ENCODE measurements around the gene PPP2R2C. TPM values are rescaled to one million over a fixed set of nuclear protein-coding genes. Genes with fewer than 3 reads are reported as not detected.

PPP2R2C gene
- total and polyA plus RNA-seq, 9 of the 15 experiments (the other 6 are each of a cell fraction or from before 2014, with no cell fraction given) = 0.04 to 0.06 TPM; not detected in 7

- TF ChIP-seq ZNF143 (CRISPR knock-in tag; IDR thresholded peaks at IDR 0.05) (no peak), TEAD2 (tag; IDR thresholded peaks at IDR 0.05) (no peak), FOXA3 (CRISPR knock-in tag; conservative IDR thresholded peaks at IDR 0.05 in 1 of 2, IDR thresholded peaks at IDR 0.05 in 1 of 2) (no peak), RERE (CRISPR knock-in tag; IDR thresholded peaks at IDR 0.05; ENCODE audit: borderline replicate concordance) (no peak)
These were observed 178.8 kb downstream of the PPP2R2C start (continued) for GRCh38 chr4:6293661-6294060.

GRCh38 chr4:6293097-6293445 lies 179.3 kb downstream of the PPP2R2C start:
- H3K9me3 ChIP-seq (replicated peaks; ENCODE audit: control insufficient read depth, insufficient read depth, low read depth, low read length) = no peaks in the 10 kb centered on the region
- H3K79me2 ChIP-seq (ENCODE audit: control insufficient read depth, insufficient read depth, low read length) = no peaks in the 10 kb centered on the region
- H3K4me3 ChIP-seq = no peak overlapping the region
- in situ Hi-C loops (cut with MboI) (no loop called here), intact Hi-C loops (cut with micrococcal nuclease) (no loop called here)
- no peaks in the 10 kb centered on the region for H3K36me3 ChIP-seq (ENCODE audit: control insufficient read depth, insufficient read depth, low read length)
- ATAC-seq (no peak), FAIRE-seq (no peak), DNase-seq (ENCODE audit: extremely low read depth in 1 of 4, low spot score in 3 of 4) (no peak)
- BruUV-seq (replicated peaks) = no TSS peak
- no peak overlapping the region for H3K9ac ChIP-seq (ENCODE audit: insufficient read depth in 1 of 2, low read depth in 2 of 2, low read length in 2 of 2)
- no peak overlapping the region for H3K4me2 ChIP-seq (ENCODE audit: insufficient read depth, low read length)
- H3K4me1 ChIP-seq (replicated peaks in 1 of 2; ENCODE audit: control insufficient read depth in 2 of 2, insufficient read depth in 2 of 2, low read length in 2 of 2) = peaks cover 0 to 4% of the 10 kb centered on the region in 2 experiments; a peak in 1 of 5 replicates
- peaks cover 3% of the 10 kb centered on the region for H3K9me1 ChIP-seq (ENCODE audit: control insufficient read depth, insufficient read depth, low read length)
- H3K27ac ChIP-seq (ENCODE audit: extremely low read depth, low read depth, low read length) = no peak overlapping the region
- ChIA-PET CTCF (ENCODE audit: low intra/inter-chr PET ratio) (no interaction called here), POLR2A (no interaction called here)
- H4K20me1 ChIP-seq (replicated peaks; ENCODE audit: control insufficient read depth, insufficient read depth, low read length) = 0 out of 2 replicates have a peak, but pooled peaks cover 7% of the 10 kb centered on the region
- H2AFZ ChIP-seq (ENCODE audit: low read depth, low read length) = no peak overlapping the region
- H3K27me3 ChIP-seq (ENCODE audit: control insufficient read depth in 2 of 2, insufficient read depth in 2 of 2, low read length in 2 of 2) = peaks cover 2 to 45% of the 10 kb centered on the region in 2 experiments; a peak in 3 of 5 replicates
- whole genome bisulfite sequencing (ENCODE audit: insufficient coverage, low coverage, missing lambda C conversion rate) = 1% methylated on average over 7 of the region's 8 CpGs
- no peak for TF ChIP-seq KDM2B (CRISPR knock-in tag; IDR thresholded peaks at IDR 0.05)
- no peak for TF ChIP-seq HDAC1 (IDR thresholded peaks at IDR 0.05)
- TF ChIP-seq NFRKB (IDR thresholded peaks at IDR 0.05; ENCODE audit: low read depth) = no peak
